ENCODE data around the gene VIPR2.
"Not testable (repeated sequence)": the region's sequence is repeated elsewhere in the genome, so short reads cannot be mapped to it uniquely, and the experiment has no call there.

Gene VIPR2

GRCh38 chr7:158988996-158989395 is 155.7 kb downstream of the VIPR2 start:
- DNase-seq (ENCODE audit: low read depth in 2 of 2): no peak

- no peak for DNase-seq (ENCODE audit: low read depth in 2 of 2)
Measured at GRCh38 chr7:158988302-158988862, 156.3 kb downstream of the VIPR2 start.

- no peak for DNase-seq (ENCODE audit: low read depth in 2 of 2)
Measured at GRCh38 chr7:158987691-158988090, 157.0 kb downstream of the VIPR2 start.

GRCh38 chr7:158985583-158985982 is 159.1 kb downstream of the VIPR2 start:
- no peak for DNase-seq (ENCODE audit: low read depth in 2 of 2)

- not testable (repeated sequence) for DNase-seq (ENCODE audit: low read depth in 2 of 2)
Measured at GRCh38 chr7:158984007-158984406, 160.7 kb downstream of the VIPR2 start.

GRCh38 chr7:158982080-158982479 is 162.6 kb downstream of the VIPR2 start:
- not testable (repeated sequence) for DNase-seq (ENCODE audit: low read depth in 2 of 2)

- no peak for DNase-seq (ENCODE audit: low read depth in 2 of 2)
Measured at GRCh38 chr7:158979635-158980351, 164.9 kb downstream of the VIPR2 start.

GRCh38 chr7:158979023-158979529 is 165.6 kb downstream of the VIPR2 start:
- no peak for DNase-seq (ENCODE audit: low read depth in 2 of 2)

All from fibroblast of skin of left quadriceps (primary cell).